K562 (cell line): ENCODE data around the gene GTF3C1. TPM values are rescaled to one million over a fixed set of nuclear protein-coding genes. Genes with fewer than 3 reads are reported as not detected.

ENCODE experiments used
- ATAC-seq: fragments of 200-7000 bp; cut with Tn5 transposase; 3 replicates; pipeline ENCODE4 v1.9.1; 2020; ENCODE audit warnings: moderate library complexity
- BruUV-seq: library from RNA; stranded (reverse); fragments of 400-500 nt; replicated peaks from 2 replicates; lab custom pipeline; 2021; lab: Mats Ljungman, UMichigan
- CTCF ChIA-PET: fragments of 300-600 bp; formaldehyde crosslinking; extraction: SDS; loops from one replicate; lab custom pipeline; 2021; ENCODE audit warnings: low intra/inter-chr PET ratio; lab: Yijun Ruan, JAX
- POLR2A ChIA-PET: fragments of 300-600, 350-650 bp; sonication (Branson Sonifier 250); formaldehyde crosslinking; extraction: SDS; loops from one replicate; lab custom pipeline; 2021; ENCODE audit warnings: antibody characterized with exemption, inconsistent platforms; lab: Yijun Ruan, JAX
- DNase-seq, 4 experiments: peaks; one replicate each; pipeline versions ENCODE4 v3.0.0 to v3.0.0-alpha.2; 2011 to 2018; ENCODE audit warnings: low spot score in 3 of 4, mixed read lengths in 3 of 4; ENCODE audit errors: extremely low read depth in 1 of 4
- FAIRE-seq: peaks from 2 replicates; lab custom pipeline; 2011; peaks lifted over from hg19 to GRCh38; lab: Jason Lieb, UNC
- H2AFZ ChIP-seq: 2 replicates; pipeline ENCODE4 v1.6.0; 2011; ENCODE audit warnings: low read depth, low read length, control low read depth, inconsistent platforms
- H3K27ac ChIP-seq: fragments of 200-600 bp; 3 replicates; pipeline ENCODE4 v1.8.0; 2011; ENCODE audit warnings: low read depth, mild to moderate bottlenecking, control low read depth, inconsistent platforms, low read length, moderate library complexity, mixed read lengths; ENCODE audit errors: extremely low read depth
- H3K27me3 ChIP-seq, 2 experiments: fragments of 300-600 bp in 1 of 2; 2 replicates in 1 of 2; 3 replicates in 1 of 2; pipeline versions ENCODE4 v1.6.0 to v1.8.0; 2011; ENCODE audit warnings: inconsistent platforms in 2 of 2, low read length in 2 of 2, mild to moderate bottlenecking in 1 of 2, mixed read lengths in 1 of 2, moderate library complexity in 1 of 2; ENCODE audit not compliant: control insufficient read depth in 2 of 2, insufficient read depth in 2 of 2
- H3K36me3 ChIP-seq: fragments of 300-600 bp; 3 replicates; pipeline ENCODE4 v1.8.0; 2011; ENCODE audit warnings: mild to moderate bottlenecking, low read length, inconsistent platforms; ENCODE audit not compliant: control insufficient read depth, insufficient read depth
- H3K4me1 ChIP-seq, 2 experiments: fragments of 200-600 bp in 1 of 2; replicated peaks in 1 of 2; 2 replicates in 1 of 2; 3 replicates in 1 of 2; pipeline versions ENCODE4 v1.5.1 to v1.8.0; 2011; ENCODE audit warnings: inconsistent platforms in 2 of 2, low read length in 2 of 2, mild to moderate bottlenecking in 1 of 2, mixed read lengths in 1 of 2, moderate library complexity in 1 of 2; ENCODE audit not compliant: control insufficient read depth in 2 of 2, insufficient read depth in 2 of 2
- H3K4me2 ChIP-seq: 2 replicates; pipeline ENCODE4 v1.6.1; 2011; ENCODE audit warnings: low read length, control low read depth, inconsistent platforms, mixed read lengths; ENCODE audit not compliant: insufficient read depth
- H3K4me3 ChIP-seq: fragments of 200-600 bp; sonication (generic), shearing (Covaris generic); 2 replicates; pipeline ENCODE4 v1.5.1; 2016; ENCODE audit warnings: control low read depth, inconsistent platforms
- H3K79me2 ChIP-seq: fragments of 200-600 bp; 3 replicates; pipeline ENCODE4 v1.8.0; 2011; ENCODE audit warnings: low read length, inconsistent platforms; ENCODE audit not compliant: control insufficient read depth, insufficient read depth
- H3K9ac ChIP-seq, 2 experiments: 2 replicates each; pipeline versions ENCODE4 v1.6.0 to v1.6.1; 2011; ENCODE audit warnings: low read depth in 2 of 2, low read length in 2 of 2, control low read depth in 1 of 2, inconsistent platforms in 1 of 2, mild to moderate bottlenecking in 1 of 2, mixed read lengths in 1 of 2; ENCODE audit not compliant: insufficient read depth in 1 of 2
- H3K9me1 ChIP-seq: one replicate; pipeline ENCODE4 v1.6.0; 2011; ENCODE audit warnings: inconsistent platforms, mild to moderate bottlenecking, low read length, moderate library complexity; ENCODE audit not compliant: control insufficient read depth, insufficient read depth
- H3K9me3 ChIP-seq: replicated peaks from 2 replicates; pipeline ENCODE4 v1.5.1; 2011; ENCODE audit warnings: low read depth, low read length, inconsistent platforms; ENCODE audit not compliant: control insufficient read depth, insufficient read depth
- H4K20me1 ChIP-seq: replicated peaks from 2 replicates; pipeline ENCODE4 v1.6.1; 2011; ENCODE audit warnings: low read length, inconsistent platforms, mixed read lengths; ENCODE audit not compliant: control insufficient read depth, insufficient read depth
- FOXM1 ChIP-seq, 2 experiments: fragments of 450-650 bp in 1 of 2; sonication (generic) in 1 of 2; formaldehyde crosslinking in 1 of 2; IDR thresholded peaks; 2 replicates each; pipeline versions ENCODE4 v1.6.1 to v1.9.0; 2017 to 2022; ENCODE audit warnings: low read depth in 2 of 2, mild to moderate bottlenecking in 2 of 2, missing genetic modification reagents in 1 of 2, moderate library complexity in 1 of 2
- ZNF316 ChIP-seq: fragments of 450-650 bp; IDR thresholded peaks from 2 replicates; pipeline ENCODE4 v1.6.1; 2016
- WGBS: fragments of 100-300 bp; shearing (Covaris generic); methylation state at CpG from one replicate; pipeline ENCODE4 v1.1.6; 2016; ENCODE audit warnings: low coverage, mixed read lengths; ENCODE audit not compliant: insufficient coverage; ENCODE audit errors: missing lambda C conversion rate; 5-methylcytosine and 5-hydroxymethylcytosine counted together
- in situ Hi-C: fragments of 300-500 bp; cut with MboI; formaldehyde crosslinking; loops from 4 replicates; pipeline ENCODE4 v1.15.0; 2018; ENCODE audit warnings: inconsistent platforms, mixed read lengths
- intact Hi-C: fragments of 100-400 bp; cut with micrococcal nuclease; formaldehyde crosslinking; loops from 2 replicates; pipeline ENCODE4 v1.14.2; 2022
- polyA plus RNA-seq, 8 experiments: library from polyadenylated mRNA; depleted of rRNA in 4 of 8; stranded (reverse) in 5 of 8; unstranded in 3 of 8; fragments of >200 nt; fragmentation: Nextera tagmentation in 2 of 8; fragmentation: Illumina TruSeq in 1 of 8; extraction: Ambion mirVana in 2 of 8; extraction: Trizol in 1 of 8; gene quantifications; 2 replicates each; pipeline versions ENCODE4 v1.2.1 to v1.2.3, GENCODE V29; 2011 to 2014; ENCODE audit warnings: inconsistent platforms in 1 of 8, missing spikeins in 1 of 8
- total RNA-seq, 7 experiments: library from RNA; depleted of rRNA in 6 of 7; stranded (reverse); fragments of >200 nt in 6 of 7; fragmentation: Illumina TruSeq in 2 of 7; extraction: Trizol in 2 of 7; gene quantifications; 2 replicates each; pipeline versions ENCODE4 v1.2.1 to v1.2.3, GENCODE V29; 2011 to 2021; ENCODE audit warnings: low replicate concordance in 1 of 7
- TF ChIP-seq, protein P1 (sequence below): fragments of 450-650 bp; IDR thresholded peaks from 2 replicates; pipeline ENCODE4 v1.6.1; 2017; ENCODE audit warnings: antibody characterized with exemption, mild to moderate bottlenecking

The GTF3C1 gene
- total and polyA plus RNA-seq, 9 of the 15 experiments (the other 6 are each of a cell fraction or from before 2014, with no cell fraction given), result 0.72 to 63.6 (median 30.9) TPM

GRCh38 chr16:27492588-27492979 is 57.1 kb downstream of the GTF3C1 start:
- H3K27ac ChIP-seq, result no peak overlapping the region
- intact Hi-C loops, result no loop called here
- H3K9me3 ChIP-seq, result no peaks in the 10 kb centered on the region
- no peak overlapping the region for H2AFZ ChIP-seq
- in situ Hi-C loops, result no loop called here
- H3K36me3 ChIP-seq, result peaks cover 81% of the 10 kb centered on the region; the same call in 2 of the 3 replicates
- H3K9ac ChIP-seq, result no peak overlapping the region
- BruUV-seq, result no TSS peak
- H3K79me2 ChIP-seq, result no peaks in the 10 kb centered on the region
- ChIA-PET POLR2A (no interaction called here), CTCF (no interaction called here)
- H3K4me3 ChIP-seq, result no peak overlapping the region
- no peaks in the 10 kb centered on the region; the same call in 1 of the 2 replicates for H4K20me1 ChIP-seq
- no peaks in the 10 kb centered on the region for H3K27me3 ChIP-seq
- no peaks in the 10 kb centered on the region for H3K9me1 ChIP-seq
- ATAC-seq (no peak), DNase-seq (no peak), FAIRE-seq (no peak)
- no peaks in the 10 kb centered on the region for H3K4me1 ChIP-seq
- 87% methylated on average over 7 of the region's 11 CpGs for WGBS
- TF ChIP-seq, protein P1, sequence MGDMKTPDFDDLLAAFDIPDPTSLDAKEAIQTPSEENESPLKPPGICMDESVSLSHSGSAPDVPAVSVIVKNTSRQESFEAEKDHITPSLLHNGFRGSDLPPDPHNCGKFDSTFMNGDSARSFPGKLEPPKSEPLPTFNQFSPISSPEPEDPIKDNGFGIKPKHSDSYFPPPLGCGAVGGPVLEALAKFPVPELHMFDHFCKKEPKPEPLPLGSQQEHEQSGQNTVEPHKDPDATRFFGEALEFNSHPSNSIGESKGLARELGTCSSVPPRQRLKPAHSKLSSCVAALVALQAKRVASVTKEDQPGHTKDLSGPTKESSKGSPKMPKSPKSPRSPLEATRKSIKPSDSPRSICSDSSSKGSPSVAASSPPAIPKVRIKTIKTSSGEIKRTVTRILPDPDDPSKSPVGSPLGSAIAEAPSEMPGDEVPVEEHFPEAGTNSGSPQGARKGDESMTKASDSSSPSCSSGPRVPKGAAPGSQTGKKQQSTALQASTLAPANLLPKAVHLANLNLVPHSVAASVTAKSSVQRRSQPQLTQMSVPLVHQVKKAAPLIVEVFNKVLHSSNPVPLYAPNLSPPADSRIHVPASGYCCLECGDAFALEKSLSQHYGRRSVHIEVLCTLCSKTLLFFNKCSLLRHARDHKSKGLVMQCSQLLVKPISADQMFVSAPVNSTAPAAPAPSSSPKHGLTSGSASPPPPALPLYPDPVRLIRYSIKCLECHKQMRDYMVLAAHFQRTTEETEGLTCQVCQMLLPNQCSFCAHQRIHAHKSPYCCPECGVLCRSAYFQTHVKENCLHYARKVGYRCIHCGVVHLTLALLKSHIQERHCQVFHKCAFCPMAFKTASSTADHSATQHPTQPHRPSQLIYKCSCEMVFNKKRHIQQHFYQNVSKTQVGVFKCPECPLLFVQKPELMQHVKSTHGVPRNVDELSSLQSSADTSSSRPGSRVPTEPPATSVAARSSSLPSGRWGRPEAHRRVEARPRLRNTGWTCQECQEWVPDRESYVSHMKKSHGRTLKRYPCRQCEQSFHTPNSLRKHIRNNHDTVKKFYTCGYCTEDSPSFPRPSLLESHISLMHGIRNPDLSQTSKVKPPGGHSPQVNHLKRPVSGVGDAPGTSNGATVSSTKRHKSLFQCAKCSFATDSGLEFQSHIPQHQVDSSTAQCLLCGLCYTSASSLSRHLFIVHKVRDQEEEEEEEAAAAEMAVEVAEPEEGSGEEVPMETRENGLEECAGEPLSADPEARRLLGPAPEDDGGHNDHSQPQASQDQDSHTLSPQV, result no peak
- TF ChIP-seq ZNF316 (no peak), FOXM1 (IDR thresholded peaks at IDR 0.05; ENCODE audit: low read depth) (no peak), FOXM1 (CRISPR knock-in tag; IDR thresholded peaks at IDR 0.05; ENCODE audit: low read depth) (no peak)
- no peak overlapping the region for H3K4me2 ChIP-seq
